ENCODE data around the gene HAUS1.

DNA sequence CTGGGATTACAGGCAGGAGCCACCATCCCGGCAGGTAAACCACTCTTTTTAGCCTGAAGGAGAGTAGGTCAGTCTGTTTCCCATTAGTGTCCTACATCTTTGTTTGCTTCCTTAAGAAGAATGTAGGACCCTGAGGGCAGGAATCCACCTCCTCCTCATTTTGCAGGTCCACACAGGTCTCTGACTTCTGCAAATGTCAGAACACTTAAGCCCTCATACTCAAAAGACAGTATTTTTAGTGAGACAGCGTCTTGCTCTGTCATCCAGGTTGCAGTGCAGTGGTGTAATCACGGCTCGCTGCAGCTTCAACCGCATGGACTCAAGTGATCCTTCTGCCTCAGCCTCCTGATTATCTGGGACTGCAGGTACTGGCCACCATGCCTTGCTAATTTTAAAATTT is 41.4 kb upstream of the HAUS1 start:
- no peak for TF ChIP-seq POLR2A (IDR thresholded peaks at IDR 0.05)
- TF ChIP-seq, protein P1, sequence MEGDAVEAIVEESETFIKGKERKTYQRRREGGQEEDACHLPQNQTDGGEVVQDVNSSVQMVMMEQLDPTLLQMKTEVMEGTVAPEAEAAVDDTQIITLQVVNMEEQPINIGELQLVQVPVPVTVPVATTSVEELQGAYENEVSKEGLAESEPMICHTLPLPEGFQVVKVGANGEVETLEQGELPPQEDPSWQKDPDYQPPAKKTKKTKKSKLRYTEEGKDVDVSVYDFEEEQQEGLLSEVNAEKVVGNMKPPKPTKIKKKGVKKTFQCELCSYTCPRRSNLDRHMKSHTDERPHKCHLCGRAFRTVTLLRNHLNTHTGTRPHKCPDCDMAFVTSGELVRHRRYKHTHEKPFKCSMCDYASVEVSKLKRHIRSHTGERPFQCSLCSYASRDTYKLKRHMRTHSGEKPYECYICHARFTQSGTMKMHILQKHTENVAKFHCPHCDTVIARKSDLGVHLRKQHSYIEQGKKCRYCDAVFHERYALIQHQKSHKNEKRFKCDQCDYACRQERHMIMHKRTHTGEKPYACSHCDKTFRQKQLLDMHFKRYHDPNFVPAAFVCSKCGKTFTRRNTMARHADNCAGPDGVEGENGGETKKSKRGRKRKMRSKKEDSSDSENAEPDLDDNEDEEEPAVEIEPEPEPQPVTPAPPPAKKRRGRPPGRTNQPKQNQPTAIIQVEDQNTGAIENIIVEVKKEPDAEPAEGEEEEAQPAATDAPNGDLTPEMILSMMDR (IDR thresholded peaks at IDR 0.05): no peak
